Measurements from ENCODE around the gene SAP30BP. TPM values are rescaled to one million over a fixed set of nuclear protein-coding genes. Genes with fewer than 3 reads are reported as not detected.

Gene SAP30BP
- total RNA-seq, 1 donor from 2014 or later, result 59.9 TPM

GRCh38 chr17:75626496-75627038, 40.6 kb upstream of the SAP30BP start:
- H3K27ac Mint-ChIP-seq (ENCODE audit: unreplicated experiment), result no peak overlapping the region
- H3K4me1 Mint-ChIP-seq (ENCODE audit: low read depth), result peaks cover 2% of the 10 kb centered on the region
- H3K9me3 Mint-ChIP-seq (ENCODE audit: low read depth), result no peaks in the 10 kb centered on the region
- no peak for DNase-seq (ENCODE audit: low spot score)
- H3K27me3 Mint-ChIP-seq (ENCODE audit: low read depth), result no peaks in the 10 kb centered on the region
- TF ChIP-seq CTCF (IDR thresholded peaks at IDR 0.05), result no peak
- H3K4me3 Mint-ChIP-seq (ENCODE audit: unreplicated experiment), result no peak overlapping the region
- no peaks in the 10 kb centered on the region for H3K36me3 Mint-ChIP-seq (ENCODE audit: low read depth)

- H3K27ac Mint-ChIP-seq (ENCODE audit: unreplicated experiment), result no peak overlapping the region
- no peaks in the 10 kb centered on the region for H3K36me3 Mint-ChIP-seq (ENCODE audit: low read depth)
- H3K9me3 Mint-ChIP-seq (ENCODE audit: low read depth), result no peaks in the 10 kb centered on the region
- no peak for DNase-seq (ENCODE audit: low spot score)
- H3K27me3 Mint-ChIP-seq (ENCODE audit: low read depth), result no peaks in the 10 kb centered on the region
- no peak for TF ChIP-seq CTCF (IDR thresholded peaks at IDR 0.05)
- peaks cover 2% of the 10 kb centered on the region for H3K4me1 Mint-ChIP-seq (ENCODE audit: low read depth)
- H3K4me3 Mint-ChIP-seq (ENCODE audit: unreplicated experiment), result no peak overlapping the region
Observed at GRCh38 chr17:75627094-75627493, 40.0 kb upstream of the SAP30BP start.

GRCh38 chr17:75628425-75628824, 38.7 kb upstream of the SAP30BP start:
- H3K36me3 Mint-ChIP-seq (ENCODE audit: low read depth), result no peaks in the 10 kb centered on the region
- H3K9me3 Mint-ChIP-seq (ENCODE audit: low read depth), result no peaks in the 10 kb centered on the region
- no peak overlapping the region for H3K27ac Mint-ChIP-seq (ENCODE audit: unreplicated experiment)
- no peaks in the 10 kb centered on the region for H3K27me3 Mint-ChIP-seq (ENCODE audit: low read depth)
- DNase-seq (ENCODE audit: low spot score), result no peak
- H3K4me3 Mint-ChIP-seq (ENCODE audit: unreplicated experiment), result no peak overlapping the region
- TF ChIP-seq CTCF (IDR thresholded peaks at IDR 0.05), result no peak
- H3K4me1 Mint-ChIP-seq (ENCODE audit: low read depth), result peaks cover 10% of the 10 kb centered on the region

GRCh38 chr17:75629157-75629556, 38.0 kb upstream of the SAP30BP start:
- Mint-ChIP-seq H3K4me1 (ENCODE audit: low read depth) (peaks cover 15% of the 10 kb centered on the region), H3K36me3 (ENCODE audit: low read depth) (no peaks in the 10 kb centered on the region), H3K27ac (ENCODE audit: unreplicated experiment) (no peak overlapping the region), H3K4me3 (ENCODE audit: unreplicated experiment) (no peak overlapping the region), H3K9me3 (ENCODE audit: low read depth) (no peaks in the 10 kb centered on the region), H3K27me3 (ENCODE audit: low read depth) (no peaks in the 10 kb centered on the region)
- TF ChIP-seq CTCF (IDR thresholded peaks at IDR 0.05), result no peak
- DNase-seq (ENCODE audit: low spot score), result no peak

GRCh38 chr17:75630071-75630917, 36.8 kb upstream of the SAP30BP start:
- H3K4me1 Mint-ChIP-seq (ENCODE audit: low read depth), result peaks cover 18% of the 10 kb centered on the region
- H3K27ac Mint-ChIP-seq (ENCODE audit: unreplicated experiment), result no peak overlapping the region
- H3K27me3 Mint-ChIP-seq (ENCODE audit: low read depth), result no peaks in the 10 kb centered on the region
- no peak overlapping the region for H3K4me3 Mint-ChIP-seq (ENCODE audit: unreplicated experiment)
- no peak for DNase-seq (ENCODE audit: low spot score)
- H3K36me3 Mint-ChIP-seq (ENCODE audit: low read depth), result no peaks in the 10 kb centered on the region
- no peaks in the 10 kb centered on the region for H3K9me3 Mint-ChIP-seq (ENCODE audit: low read depth)
- TF ChIP-seq CTCF (IDR thresholded peaks at IDR 0.05), result no peak
